Measurements from ENCODE around the gene RTN4. TPM values are rescaled to one million over a fixed set of nuclear protein-coding genes. Genes with fewer than 3 reads are reported as not detected.

RTN4 gene
- total RNA-seq, 1 experiment from 2014 or later: 236 TPM

DNA sequence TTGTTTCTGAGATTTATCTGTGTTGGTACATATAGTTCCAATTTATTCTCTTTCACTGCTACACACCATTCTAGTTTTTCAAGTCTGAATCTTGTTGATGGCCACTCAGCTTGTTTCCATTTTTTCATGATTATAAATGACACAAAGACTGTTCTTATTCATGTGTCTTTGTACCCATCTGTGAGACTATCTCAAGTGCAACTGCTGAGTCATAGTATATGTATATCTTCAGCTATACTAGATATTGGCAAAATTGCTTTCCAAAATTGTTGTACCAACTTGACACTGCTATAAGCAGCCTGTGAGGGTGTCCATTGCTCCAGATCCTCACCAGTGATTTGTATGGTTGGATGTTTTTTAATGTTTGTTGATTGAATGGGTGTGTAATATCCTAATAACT is 37.2 kb upstream of the RTN4 start:
- Histone ChIP-seq H3K4me1 (no peaks in the 10 kb centered on the region), H3K9me3 (no peaks in the 10 kb centered on the region), H3K4me3 (ENCODE audit: low read depth, low read length) (no peak overlapping the region), H3K36me3 (ENCODE audit: control insufficient read depth, insufficient read depth, low read length) (no peaks in the 10 kb centered on the region), H3K27me3 (replicated peaks; ENCODE audit: control insufficient read depth, insufficient read depth, low read length) (no peaks in the 10 kb centered on the region)
- TF ChIP-seq CTCF (IDR thresholded peaks at IDR 0.05; ENCODE audit: insufficient read depth in 1 of 2, low read depth in 1 of 2, low read length in 1 of 2, severe bottlenecking in 1 of 2, unreplicated experiment in 1 of 2): no peak
- BruUV-seq (replicated peaks): no TSS peak
- no peaks in the 10 kb centered on the region for H3K27me3 Mint-ChIP-seq (ENCODE audit: insufficient read depth, unreplicated experiment)
- peaks cover 20% of the 10 kb centered on the region for H3K4me1 Mint-ChIP-seq (ENCODE audit: low read depth, unreplicated experiment)
- no peak overlapping the region for H3K4me3 Mint-ChIP-seq (ENCODE audit: unreplicated experiment)
- CTCF ChIA-PET: interaction anchor here (0.7 kb wide), 1 partner anchor 17 kb away, joined by 3 read pairs; no protein-coding TSS in a partner anchor
- POLR2A ChIA-PET: no interaction called here
- H3K9me3 Mint-ChIP-seq (ENCODE audit: unreplicated experiment): peaks cover 10% of the 10 kb centered on the region
- H3K36me3 Mint-ChIP-seq (ENCODE audit: insufficient read depth, unreplicated experiment): peaks cover 6% of the 10 kb centered on the region
- no peak for DNase-seq
- no peak overlapping the region for H3K27ac Mint-ChIP-seq (ENCODE audit: unreplicated experiment)
- intact Hi-C loops (cut with micrococcal nuclease; ENCODE audit: unreplicated experiment): no loop called here

DNA sequence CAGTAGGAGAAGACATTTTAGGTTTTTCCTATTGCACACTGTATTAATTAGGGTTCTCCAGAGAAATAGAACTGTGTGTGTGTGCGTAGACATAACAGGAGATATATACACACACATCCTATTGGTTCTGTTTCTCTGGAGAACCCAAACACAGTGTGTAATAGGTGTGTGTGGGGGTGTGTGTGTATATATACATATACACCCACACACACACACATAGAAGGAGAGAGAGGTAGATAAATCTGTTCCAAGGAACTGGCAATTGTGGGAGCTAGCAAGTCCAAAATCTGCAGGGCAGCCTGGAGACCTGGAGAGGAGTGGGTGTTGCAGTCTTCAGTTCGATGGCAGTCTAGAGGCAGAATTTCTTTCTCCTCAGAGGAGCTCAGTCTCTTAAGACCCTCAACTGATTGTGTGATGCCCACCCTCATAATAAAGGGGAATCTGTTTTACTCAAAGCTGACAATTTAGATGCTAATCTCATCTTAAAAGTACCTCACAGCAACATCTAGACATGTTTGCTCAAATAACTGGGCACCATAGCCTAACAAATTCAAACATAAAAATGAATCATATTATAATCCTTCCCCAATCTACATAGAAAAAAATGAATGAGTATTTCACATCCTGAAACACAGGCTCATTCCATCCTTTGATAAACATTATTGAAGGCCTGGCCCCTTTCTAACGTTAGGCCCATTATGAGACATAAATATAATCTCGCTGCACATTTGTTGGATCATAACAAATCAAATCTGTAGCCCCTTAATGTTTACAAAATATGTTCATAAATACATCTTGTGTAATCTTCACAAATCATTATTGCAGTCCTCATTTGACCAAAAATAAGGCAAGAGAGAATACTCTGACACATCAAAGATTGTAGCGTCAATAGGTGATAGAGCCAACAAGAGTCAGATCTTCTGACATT is 35.1 kb upstream of the RTN4 start:
- POLR2A ChIA-PET: no interaction called here
- H3K36me3 Mint-ChIP-seq (ENCODE audit: insufficient read depth, unreplicated experiment): peaks cover 2% of the 10 kb centered on the region
- CTCF ChIA-PET: no interaction called here
- Histone ChIP-seq H3K27me3 (replicated peaks; ENCODE audit: control insufficient read depth, insufficient read depth, low read length) (no peaks in the 10 kb centered on the region), H3K9me3 (no peaks in the 10 kb centered on the region), H3K4me1 (no peaks in the 10 kb centered on the region), H3K36me3 (ENCODE audit: control insufficient read depth, insufficient read depth, low read length) (no peaks in the 10 kb centered on the region), H3K4me3 (ENCODE audit: low read depth, low read length) (no peak overlapping the region)
- H3K4me1 Mint-ChIP-seq (ENCODE audit: low read depth, unreplicated experiment): peaks cover 11% of the 10 kb centered on the region
- TF ChIP-seq CTCF (IDR thresholded peaks at IDR 0.05; ENCODE audit: insufficient read depth in 1 of 2, low read depth in 1 of 2, low read length in 1 of 2, severe bottlenecking in 1 of 2, unreplicated experiment in 1 of 2): no peak
- no peak for DNase-seq
- BruUV-seq (replicated peaks): no TSS peak
- intact Hi-C loops (cut with micrococcal nuclease; ENCODE audit: unreplicated experiment): no loop called here
- H3K4me3 Mint-ChIP-seq (ENCODE audit: unreplicated experiment): no peak overlapping the region
- peaks cover 7% of the 10 kb centered on the region for H3K9me3 Mint-ChIP-seq (ENCODE audit: unreplicated experiment)
- H3K27ac Mint-ChIP-seq (ENCODE audit: unreplicated experiment): no peak overlapping the region
- no peaks in the 10 kb centered on the region for H3K27me3 Mint-ChIP-seq (ENCODE audit: insufficient read depth, unreplicated experiment)

DNA sequence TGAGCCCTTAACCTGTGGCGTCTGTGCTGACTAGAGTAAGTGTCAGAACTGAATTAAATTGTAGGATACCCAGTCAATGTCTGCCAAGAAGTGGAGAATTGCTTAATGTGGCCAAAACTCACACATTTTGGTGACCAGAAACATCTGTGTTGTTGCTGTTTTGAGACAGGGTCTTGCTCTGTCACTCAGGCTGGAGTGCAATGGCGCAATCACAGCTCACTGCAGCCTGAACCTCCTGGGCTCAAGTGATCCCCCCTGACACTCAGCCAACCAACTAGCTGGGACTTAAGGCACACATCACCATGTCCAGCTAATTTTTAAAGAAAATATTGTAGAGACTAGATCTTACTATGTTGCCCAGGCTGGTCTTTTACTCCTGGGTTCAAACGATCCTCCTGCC is 34.4 kb upstream of the RTN4 start:
- intact Hi-C loops (cut with micrococcal nuclease; ENCODE audit: unreplicated experiment): no loop called here

More for the DNA sequence above, 34.4 kb upstream of the RTN4 start:
- Mint-ChIP-seq H3K27me3 (ENCODE audit: insufficient read depth, unreplicated experiment) (no peaks in the 10 kb centered on the region), H3K9me3 (ENCODE audit: unreplicated experiment) (peaks cover 12% of the 10 kb centered on the region), H3K4me1 (ENCODE audit: low read depth, unreplicated experiment) (peaks cover 11% of the 10 kb centered on the region), H3K36me3 (ENCODE audit: insufficient read depth, unreplicated experiment) (no peaks in the 10 kb centered on the region), H3K27ac (ENCODE audit: unreplicated experiment) (no peak overlapping the region), H3K4me3 (ENCODE audit: unreplicated experiment) (no peak overlapping the region)
- no peaks in the 10 kb centered on the region for H3K9me3 ChIP-seq
- BruUV-seq (replicated peaks): no TSS peak
- no peaks in the 10 kb centered on the region for H3K27me3 ChIP-seq (replicated peaks; ENCODE audit: control insufficient read depth, insufficient read depth, low read length)
- no peak overlapping the region for H3K4me3 ChIP-seq (ENCODE audit: low read depth, low read length)
- ChIA-PET CTCF (no interaction called here), POLR2A (no interaction called here)
- H3K4me1 ChIP-seq: no peaks in the 10 kb centered on the region
- no peak for DNase-seq
- H3K36me3 ChIP-seq (ENCODE audit: control insufficient read depth, insufficient read depth, low read length): no peaks in the 10 kb centered on the region
- no peak for TF ChIP-seq CTCF (IDR thresholded peaks at IDR 0.05; ENCODE audit: insufficient read depth in 1 of 2, low read depth in 1 of 2, low read length in 1 of 2, severe bottlenecking in 1 of 2, unreplicated experiment in 1 of 2)
